Prostate gland (tissue), 2 donors: ENCODE measurements around the gene HSD17B14.

Experiments
- CTCF ChIP-seq, 4 experiments: fragments of 200-600 bp in 2 of 4; fragments of 450-650 bp in 2 of 4; sonication (generic) in 2 of 4; IDR thresholded peaks; 1 replicate in 3 of 4; 2 replicates in 1 of 4; pipeline ENCODE4 v1.5.1; 2016 to 2019; ENCODE audit warnings: antibody characterized with exemption in 4 of 4, mild to moderate bottlenecking in 2 of 4, moderate library complexity in 2 of 4
- POLR2A ChIP-seq: fragments of 450-650 bp; IDR thresholded peaks from one replicate; pipeline ENCODE4 v1.6.1; 2016; ENCODE audit warnings: antibody characterized with exemption, mild to moderate bottlenecking
- POLR2AphosphoS5 ChIP-seq: sonication (generic); formaldehyde crosslinking; IDR thresholded peaks from one replicate; pipeline ENCODE4 v1.6.1; 2017; ENCODE audit warnings: antibody characterized with exemption

- TF ChIP-seq CTCF (IDR thresholded peaks at IDR 0.05) (no peak), POLR2A (no peak), POLR2AphosphoS5 (no peak)
These were observed 42.1 kb upstream of the HSD17B14 start for GRCh38 chr19:48878196-48879024.
